GM04504 (cell line): ENCODE data around the gene NCOA6.
A peak's percentile ranks its signal among the peaks of the same experiment; 100 is the strongest.

Source experiments
- DNase-seq: peaks from one replicate; pipeline ENCODE4 v3.0.0-alpha.2; 2012; ENCODE audit warnings: low read depth

Gene NCOA6

GRCh38 chr20:34825530-34826362 is at the start of gene NCOA6:
NCOA6 (minus strand) TSS chr20:34825651; CDS start chr20:34782355, 43,296 bp downstream.
- peak; percentile 60 for DNase-seq

DNA sequence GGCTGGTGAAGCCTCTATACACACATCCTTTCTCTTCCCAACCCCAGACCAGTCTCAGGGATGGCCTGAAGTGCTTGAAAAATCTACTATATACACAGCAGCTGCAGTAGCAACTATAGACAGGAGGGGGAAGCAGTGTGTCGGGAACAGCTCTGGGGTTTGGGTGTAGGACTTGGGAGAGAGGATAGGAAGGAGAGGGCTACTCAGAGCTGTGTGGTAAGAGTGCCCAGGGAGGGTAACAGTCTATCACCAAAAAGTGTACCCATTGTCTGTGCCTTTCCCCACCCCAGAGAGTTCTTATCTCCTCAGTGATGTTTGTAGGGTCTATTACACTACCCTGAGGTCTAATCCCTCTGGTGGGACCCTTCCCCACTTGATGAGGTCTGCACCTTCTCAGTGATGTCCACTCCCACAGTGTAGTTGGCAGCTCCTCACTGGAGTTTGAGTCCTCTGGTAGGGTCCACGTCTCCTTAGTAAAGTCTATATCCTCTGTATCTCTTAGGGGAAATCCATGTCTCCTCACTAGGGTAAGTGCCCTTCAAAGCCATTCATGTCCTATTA is 48.7 kb upstream of the NCOA6 start:
- DNase-seq, result peak; percentile 75

- DNase-seq, result no peak
Measured at GRCh38 chr20:34873583-34874093, 48.2 kb upstream of the NCOA6 start.

- peak; percentile 44 for DNase-seq
Measured at GRCh38 chr20:34872622-34873224, 47.3 kb upstream of the NCOA6 start, which contains the start of gene GGT7. GGT7 (minus strand) TSS chr20:34872856; CDS start chr20:34872815, 41 bp downstream.

DNA sequence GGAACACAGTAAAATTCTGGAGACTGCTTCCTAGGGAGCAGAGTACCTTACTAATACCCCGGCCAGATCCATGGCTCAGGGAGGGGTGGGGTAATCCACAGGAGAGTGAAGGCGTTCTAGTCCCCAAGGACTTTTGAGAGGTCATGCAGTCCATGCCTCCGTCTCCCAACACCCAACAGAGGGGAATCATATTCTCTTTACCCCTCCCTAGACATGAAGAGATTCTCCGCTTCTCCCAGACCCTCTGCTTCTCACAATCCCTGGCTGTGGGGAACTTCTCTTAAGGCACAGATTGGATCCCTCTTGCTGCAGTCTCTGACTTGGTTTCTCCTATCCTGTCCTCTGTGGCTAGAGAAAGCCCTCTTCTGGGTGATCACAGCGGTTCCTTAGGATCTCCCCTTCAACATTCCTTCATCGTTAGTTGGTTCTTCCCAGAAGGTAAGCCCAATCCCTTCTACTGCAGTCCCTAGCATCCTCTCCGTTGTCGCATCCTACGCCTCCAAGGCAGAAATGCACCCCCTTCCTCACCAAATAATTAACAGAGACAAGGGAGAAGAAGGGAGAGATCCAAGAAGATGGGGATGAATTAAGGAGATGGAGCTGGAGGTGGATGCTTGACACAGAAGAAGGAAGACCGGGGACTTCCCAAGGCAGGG is 46.6 kb upstream of the NCOA6 start:
- DNase-seq, result no peak

DNA sequence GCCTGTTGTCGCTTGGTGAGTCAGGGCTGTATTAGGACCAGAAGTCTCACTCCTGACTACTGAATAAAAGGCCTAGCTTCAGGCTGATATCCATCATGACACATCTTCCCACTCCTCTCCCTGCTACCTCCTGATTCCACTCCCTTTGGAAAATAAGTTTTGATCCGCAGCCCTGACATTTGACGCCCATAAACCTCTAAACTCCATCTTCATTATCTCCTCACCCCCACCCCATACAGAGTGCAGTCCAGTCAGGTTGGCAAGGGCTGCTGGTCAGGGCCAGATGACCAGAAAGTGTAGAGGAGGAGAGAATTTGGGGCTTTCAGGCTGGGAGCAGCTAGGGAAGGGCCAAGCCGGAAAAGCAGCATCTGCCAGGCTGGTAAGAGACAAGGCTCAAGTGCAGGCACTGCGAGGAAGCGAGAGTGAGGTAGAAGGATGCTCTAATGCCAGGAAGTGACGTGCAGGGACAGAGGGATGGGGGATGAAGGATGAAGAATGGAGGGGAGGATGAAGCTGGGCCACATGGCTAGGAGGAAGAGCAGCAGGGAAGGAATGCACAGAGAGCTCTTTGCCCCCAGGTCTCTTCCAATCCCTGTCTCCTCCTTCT is 46.0 kb upstream of the NCOA6 start:
- no peak for DNase-seq

DNA sequence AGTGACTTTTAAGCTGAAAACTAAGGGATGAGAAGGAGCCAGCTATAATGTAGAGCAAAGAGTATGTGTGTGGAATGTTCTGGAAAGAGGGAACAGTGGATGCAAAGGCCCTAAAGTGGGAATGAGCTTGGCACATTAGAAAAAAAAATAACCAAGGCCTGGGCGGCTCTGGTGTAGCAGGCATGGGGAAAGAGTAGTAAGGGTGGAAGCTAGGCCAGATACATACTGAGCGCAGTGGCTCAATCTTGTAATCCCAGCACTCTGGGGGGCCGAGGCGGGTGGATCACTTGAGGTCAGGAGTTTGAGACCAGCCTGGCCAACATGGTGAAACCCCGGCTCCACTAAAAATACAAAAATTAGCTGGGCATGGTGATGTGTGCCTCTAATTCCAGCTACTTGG is 38.8 kb upstream of the NCOA6 start:
- no peak for DNase-seq

GRCh38 chr20:34863421-34863965 is 38.0 kb upstream of the NCOA6 start:
- no peak for DNase-seq

DNA sequence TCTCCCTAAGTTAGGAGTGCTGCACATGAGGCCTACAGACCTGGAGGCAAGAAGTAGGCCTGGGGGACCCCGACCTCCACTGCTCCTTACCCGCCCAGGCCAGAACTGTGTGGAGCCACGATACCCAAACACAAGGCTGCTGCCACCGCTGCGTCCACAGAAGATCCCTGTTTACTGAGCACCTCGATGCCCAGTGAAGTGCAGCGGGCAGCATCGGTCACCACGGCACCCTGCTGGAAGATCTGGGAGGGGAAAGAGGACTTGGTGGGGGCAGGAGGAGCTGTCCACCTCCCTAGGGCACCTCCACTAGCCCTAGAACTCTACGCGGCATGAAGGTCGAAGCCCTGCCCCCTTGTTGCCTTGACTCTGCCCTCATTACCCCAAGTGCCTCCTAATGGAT is 37.3 kb upstream of the NCOA6 start:
- DNase-seq, result no peak

DNA sequence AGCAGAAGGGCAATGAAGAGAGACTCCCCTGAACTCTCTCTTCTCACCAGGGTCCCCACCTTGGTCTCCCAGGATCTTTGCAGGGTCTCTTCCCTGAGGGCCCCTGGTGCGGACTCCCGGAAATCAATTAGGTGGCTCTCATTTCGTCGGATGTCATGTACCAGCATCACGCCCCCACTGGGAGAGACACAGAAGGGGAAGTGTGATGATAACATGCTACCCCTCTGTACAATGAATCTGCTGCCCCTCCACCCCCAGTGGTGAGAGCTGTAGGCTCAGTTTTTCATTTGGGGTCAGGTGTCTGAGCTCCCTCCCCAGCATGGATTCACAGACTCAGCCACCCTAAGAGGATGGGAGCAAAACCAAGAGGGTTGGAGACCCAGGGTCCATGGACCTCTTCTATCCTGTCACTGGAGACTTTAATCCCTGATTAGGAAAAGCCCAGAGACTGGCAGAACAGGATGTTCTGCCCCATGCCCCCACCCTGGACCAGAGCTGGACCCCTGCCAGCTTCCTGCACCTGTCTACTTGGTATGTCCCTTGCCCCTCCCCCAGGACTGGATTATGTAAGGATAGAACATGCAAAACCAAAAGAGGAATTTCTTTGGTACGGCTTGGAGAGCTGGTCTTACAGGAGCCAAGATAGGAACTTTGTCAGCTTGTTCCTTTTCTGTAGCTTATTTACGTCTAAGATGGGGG is 36.1 kb upstream of the NCOA6 start:
- DNase-seq, result no peak

DNA sequence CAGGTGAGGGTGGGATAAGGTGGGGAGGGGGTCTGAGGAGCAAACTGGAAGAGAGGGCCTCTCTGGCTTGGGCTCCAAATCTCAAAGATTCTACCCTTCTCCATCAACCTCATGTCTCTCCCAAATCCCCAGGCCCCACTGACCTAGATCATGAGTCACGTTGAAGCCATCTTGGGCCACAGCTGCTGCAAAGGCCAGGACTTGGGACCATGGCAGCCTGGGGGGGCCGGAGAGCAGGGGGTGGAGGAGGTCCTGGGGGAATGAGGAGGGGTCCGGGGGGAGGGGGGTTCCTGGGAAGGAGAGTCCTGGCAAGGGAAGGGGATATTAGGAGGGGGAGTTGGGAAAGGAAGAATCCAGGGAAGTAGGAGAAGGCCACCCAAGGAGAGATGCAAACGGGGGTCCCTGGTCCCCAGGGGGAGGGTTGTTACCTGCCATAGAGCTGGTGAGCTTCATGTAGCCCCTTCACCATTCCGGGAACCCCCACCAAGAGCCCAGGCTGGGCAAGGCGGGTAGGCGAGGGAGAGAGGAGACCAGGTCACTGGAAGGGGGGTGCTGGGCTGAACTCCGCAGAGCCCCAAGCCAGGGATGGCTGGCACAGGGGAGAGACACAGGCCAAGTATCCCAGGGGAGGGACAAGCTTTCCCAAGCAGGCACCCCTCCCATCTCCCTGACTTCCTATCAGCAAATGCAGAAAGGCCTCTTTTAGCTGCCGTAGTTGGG is 34.5 kb upstream of the NCOA6 start:
- no peak for DNase-seq

DNA sequence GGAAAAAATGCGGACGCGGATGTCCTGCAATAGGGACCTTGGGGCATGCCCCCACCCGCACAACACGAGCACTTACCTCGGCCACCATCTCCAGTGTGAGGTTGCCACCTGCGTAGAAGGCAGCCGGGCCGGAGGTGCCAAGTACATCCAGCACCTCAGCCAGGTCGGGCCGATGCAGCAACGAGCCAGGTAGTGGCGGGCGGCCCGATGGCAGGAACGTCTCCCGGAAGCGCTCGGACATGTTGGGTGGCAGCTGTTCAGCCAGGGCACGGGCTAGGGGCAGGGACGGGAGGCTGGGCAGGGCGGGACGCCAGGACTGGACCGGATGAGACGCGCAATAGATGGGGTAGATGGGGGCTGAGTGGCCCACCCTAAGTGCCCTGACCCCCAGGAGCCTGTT is 33.9 kb upstream of the NCOA6 start:
- no peak for DNase-seq

GRCh38 chr20:34852298-34852697 is 26.8 kb upstream of the NCOA6 start:
- no peak for DNase-seq

GRCh38 chr20:34850969-34851368 is 25.5 kb upstream of the NCOA6 start:
- no peak for DNase-seq

- no peak for DNase-seq
Measured at GRCh38 chr20:34849778-34850177, 24.3 kb upstream of the NCOA6 start.

GRCh38 chr20:34848597-34848996 is 23.1 kb upstream of the NCOA6 start:
- DNase-seq, result no peak

DNA sequence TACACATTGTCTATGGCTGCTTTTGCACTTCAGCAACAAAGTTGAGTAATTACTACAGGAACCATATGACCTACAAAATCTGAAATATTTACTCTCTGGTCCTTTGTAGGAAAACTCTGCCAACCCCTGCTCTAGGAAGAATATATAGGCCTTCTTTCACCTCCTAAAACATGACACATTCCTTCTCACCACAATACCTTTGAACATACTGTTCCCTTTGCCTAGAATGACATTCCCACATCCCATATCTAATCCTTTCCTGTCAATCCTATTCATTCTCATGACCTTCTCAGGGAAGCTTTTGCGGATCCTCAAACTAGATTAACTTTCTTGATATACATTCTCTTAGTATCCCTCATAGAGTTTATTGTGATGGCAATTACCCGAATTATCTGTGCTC is 18.0 kb upstream of the NCOA6 start:
- DNase-seq, result no peak

DNA sequence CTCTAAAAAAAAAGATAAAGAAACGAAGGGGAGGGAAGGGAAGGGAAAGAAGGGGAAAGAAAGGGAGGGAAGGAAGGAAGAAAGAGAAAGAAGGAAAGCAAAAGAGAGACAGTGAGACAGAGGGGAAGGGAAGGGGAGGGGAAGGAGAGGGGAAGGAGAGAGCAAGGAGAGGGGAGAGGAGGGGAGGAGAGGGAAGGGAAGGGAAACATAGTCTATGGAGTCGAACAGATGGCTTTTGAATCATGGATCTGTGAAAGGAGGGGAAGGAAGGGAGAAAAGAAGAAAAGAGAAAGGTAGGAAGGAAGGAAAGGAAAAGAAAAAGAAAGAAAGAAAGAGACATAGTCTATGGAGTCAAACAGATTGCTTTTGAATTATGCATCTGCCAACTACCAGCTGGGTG is 16.7 kb upstream of the NCOA6 start:
- no peak for DNase-seq

DNA sequence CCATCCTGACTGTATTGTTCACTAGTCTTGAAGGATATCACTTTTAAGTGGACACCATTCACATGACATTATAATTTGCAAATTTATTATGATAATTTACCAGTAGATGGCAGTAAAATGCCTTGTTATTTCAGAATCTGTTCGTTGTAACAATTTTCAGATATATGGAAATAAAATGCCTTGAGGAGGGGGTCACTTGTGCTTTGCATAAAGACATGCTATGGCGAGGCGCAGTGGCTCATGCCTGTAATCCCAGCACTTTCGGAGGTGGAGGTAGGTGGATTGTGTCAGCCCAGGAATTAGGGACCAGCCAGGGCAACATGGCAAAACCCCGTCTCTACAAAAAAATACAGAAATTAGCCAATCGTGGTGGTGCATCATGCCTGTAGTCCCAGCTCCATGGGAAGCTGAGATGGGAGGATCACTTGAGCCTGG is 9.0 kb upstream of the NCOA6 start:
- no peak for DNase-seq

GRCh38 chr20:34831936-34832335 is 6.5 kb upstream of the NCOA6 start:
- DNase-seq, result no peak
